GM21515 (cell line): ENCODE results near the gene CYGB.

Experiments
- ATAC-seq: cut with Tn5 transposase; IDR thresholded peaks from one replicate; pipeline ENCODE4 v1.9.1; 2021; ENCODE audit not compliant: unreplicated experiment

The CYGB gene

GRCh38 chr17:76484228-76484725 lies 53.2 kb downstream of the CYGB start:
- ATAC-seq, result no peak

GRCh38 chr17:76481071-76481655 lies 56.3 kb downstream of the CYGB start:
- ATAC-seq, result peak; percentile 75

- ATAC-seq, result no peak
Measured at GRCh38 chr17:76480632-76481031, 56.9 kb downstream of the CYGB start.

GRCh38 chr17:76479515-76480060 lies 57.9 kb downstream of the CYGB start:
- no peak for ATAC-seq

GRCh38 chr17:76478730-76479514 lies 58.6 kb downstream of the CYGB start:
- ATAC-seq, result no peak

GRCh38 chr17:76478097-76478496 lies 59.4 kb downstream of the CYGB start:
- no peak for ATAC-seq

GRCh38 chr17:76477576-76477975 lies 59.9 kb downstream of the CYGB start:
- ATAC-seq, result no peak
